Measurements from ENCODE around the gene INPP4B. TPM values are rescaled to one million over a fixed set of nuclear protein-coding genes. Genes with fewer than 3 reads are reported as not detected.

Gene INPP4B
- total RNA-seq, 3 donors from 2014 or later, result 15.8 to 113 (median 93.4) TPM

GRCh38 chr4:142141224-142141623, 704.9 kb downstream of the INPP4B start:
- Histone ChIP-seq H3K4me1 (no peaks in the 10 kb centered on the region), H3K27ac (no peak overlapping the region), H3K9me3 (no peaks in the 10 kb centered on the region), H3K36me3 (no peaks in the 10 kb centered on the region), H3K4me3 (no peak overlapping the region), H3K27me3 (no peaks in the 10 kb centered on the region)
- no peak for DNase-seq (ENCODE audit: low spot score in 2 of 2)
- intact Hi-C loops (cut with DNase I; ENCODE audit: low total_unique reads), result no loop called here
- no peak for TF ChIP-seq POLR2A (IDR thresholded peaks at IDR 0.05)
- no peak for TF ChIP-seq POLR2AphosphoS5 (IDR thresholded peaks at IDR 0.05)
- TF ChIP-seq CTCF (IDR thresholded peaks at IDR 0.05), result no peak

- H3K36me3 ChIP-seq, result no peaks in the 10 kb centered on the region
- H3K4me3 ChIP-seq, result no peak overlapping the region
- no peaks in the 10 kb centered on the region for H3K9me3 ChIP-seq
- TF ChIP-seq POLR2A (IDR thresholded peaks at IDR 0.05) (no peak), POLR2AphosphoS5 (IDR thresholded peaks at IDR 0.05) (no peak), CTCF (IDR thresholded peaks at IDR 0.05) (no peak)
- H3K4me1 ChIP-seq, result no peaks in the 10 kb centered on the region
- H3K27me3 ChIP-seq, result no peaks in the 10 kb centered on the region
- no peak for DNase-seq (ENCODE audit: low spot score in 2 of 2)
- peak overlapping the region in 1 of 2 donors; percentile 4 for H3K27ac ChIP-seq
- intact Hi-C loops (cut with DNase I; ENCODE audit: low total_unique reads), result no loop called here
Measured at GRCh38 chr4:142130666-142131065, 715.4 kb downstream of the INPP4B start.

GRCh38 chr4:142129931-142130330, 716.2 kb downstream of the INPP4B start:
- DNase-seq (ENCODE audit: low spot score in 2 of 2), result no peak
- no peaks in the 10 kb centered on the region for H3K4me1 ChIP-seq
- H3K9me3 ChIP-seq, result no peaks in the 10 kb centered on the region
- intact Hi-C loops (cut with DNase I; ENCODE audit: low total_unique reads), result loop anchor here (10.0 kb wide), 1 partner anchor 715 kb away; the partner anchor contains the start of gene INPP4B
- H3K27ac ChIP-seq, result peak overlapping the region in 1 of 2 donors; percentile 4
- H3K4me3 ChIP-seq, result no peak overlapping the region
- H3K27me3 ChIP-seq, result no peaks in the 10 kb centered on the region
- TF ChIP-seq POLR2A (IDR thresholded peaks at IDR 0.05), result no peak
- TF ChIP-seq CTCF (IDR thresholded peaks at IDR 0.05), result no peak
- no peak for TF ChIP-seq POLR2AphosphoS5 (IDR thresholded peaks at IDR 0.05)
- H3K36me3 ChIP-seq, result no peaks in the 10 kb centered on the region

GRCh38 chr4:142129473-142129872, 716.6 kb downstream of the INPP4B start:
- H3K36me3 ChIP-seq, result no peaks in the 10 kb centered on the region
- no peak overlapping the region for H3K27ac ChIP-seq
- no peaks in the 10 kb centered on the region for H3K9me3 ChIP-seq
- H3K4me1 ChIP-seq, result no peaks in the 10 kb centered on the region
- H3K27me3 ChIP-seq, result no peaks in the 10 kb centered on the region
- intact Hi-C loops (cut with DNase I; ENCODE audit: low total_unique reads), result loop anchor here (10.0 kb wide), 1 partner anchor 715 kb away; the partner anchor contains the start of gene INPP4B
- no peak overlapping the region for H3K4me3 ChIP-seq
- no peak for TF ChIP-seq CTCF (IDR thresholded peaks at IDR 0.05)
- TF ChIP-seq POLR2AphosphoS5 (IDR thresholded peaks at IDR 0.05), result no peak
- TF ChIP-seq POLR2A (IDR thresholded peaks at IDR 0.05), result no peak
- DNase-seq (ENCODE audit: low spot score in 2 of 2), result no peak

GRCh38 chr4:142128529-142128928, 717.6 kb downstream of the INPP4B start:
- Histone ChIP-seq H3K27me3 (no peaks in the 10 kb centered on the region), H3K36me3 (no peaks in the 10 kb centered on the region), H3K4me1 (no peaks in the 10 kb centered on the region), H3K9me3 (no peaks in the 10 kb centered on the region), H3K27ac (peak overlapping the region in 1 of 2 donors; percentile 45), H3K4me3 (no peak overlapping the region)
- TF ChIP-seq CTCF (IDR thresholded peaks at IDR 0.05) (no peak), POLR2A (IDR thresholded peaks at IDR 0.05) (no peak), POLR2AphosphoS5 (IDR thresholded peaks at IDR 0.05) (no peak)
- intact Hi-C loops (cut with DNase I; ENCODE audit: low total_unique reads), result loop anchor here (10.0 kb wide), 1 partner anchor 716 kb away; the partner anchor contains the start of gene INPP4B
- DNase-seq (ENCODE audit: low spot score in 2 of 2), result no peak

Measured in breast epithelium (tissue), 4 donors.